NK-92 (cell line): ENCODE data around the gene B3GALNT2.

Experiments
- DNase-seq: peaks from one replicate; lab custom pipeline; 2025; ENCODE audit not compliant: unreplicated experiment; lab: John Stamatoyannopoulos, UW

The B3GALNT2 gene

GRCh38 chr1:235411489-235412486 lies 92.5 kb downstream of the B3GALNT2 start:
- DNase-seq: no peak

- no peak for DNase-seq
Observed at GRCh38 chr1:235410467-235410866, 93.8 kb downstream of the B3GALNT2 start.

- no peak for DNase-seq
Observed at GRCh38 chr1:235409042-235409820, 95.0 kb downstream of the B3GALNT2 start.

GRCh38 chr1:235408503-235408960 lies 95.7 kb downstream of the B3GALNT2 start:
- no peak for DNase-seq

- DNase-seq: no peak
Observed at GRCh38 chr1:235407419-235407818, 96.8 kb downstream of the B3GALNT2 start.

- no peak for DNase-seq
Observed at GRCh38 chr1:235404190-235404589, 100.1 kb downstream of the B3GALNT2 start.

GRCh38 chr1:235403593-235403992 lies 100.7 kb downstream of the B3GALNT2 start:
- DNase-seq: no peak

- DNase-seq: no peak
Observed at GRCh38 chr1:235402457-235403200, 101.6 kb downstream of the B3GALNT2 start.

- no peak for DNase-seq
Observed at GRCh38 chr1:235401251-235401650, 103.0 kb downstream of the B3GALNT2 start.
